ENCODE measurements around the gene PLIN5. TPM values are rescaled to one million over a fixed set of nuclear protein-coding genes. Genes with fewer than 3 reads are reported as not detected.

PLIN5 gene
- total RNA-seq, 1 donor from 2014 or later = not detected

- no peak for FAIRE-seq
- peak; percentile 48 for DNase-seq (ENCODE audit: low read depth)
- Histone ChIP-seq H3K27me3 (ENCODE audit: control insufficient read depth, insufficient read depth, low read length) (no peaks in the 10 kb centered on the region), H3K36me3 (ENCODE audit: control insufficient read depth, insufficient read depth, low read length) (peaks cover 14% of the 10 kb centered on the region), H3K4me3 (ENCODE audit: low read depth, low read length) (peak overlapping the region; percentile 27)
- no peak for TF ChIP-seq CTCF (IDR thresholded peaks at IDR 0.05; ENCODE audit: insufficient read depth, low read length, severe bottlenecking)
Observed at GRCh38 chr19:4474514-4475022, 60.5 kb downstream of the PLIN5 start.

- DNase-seq (ENCODE audit: low read depth) (no peak), FAIRE-seq (no peak)
- H3K4me3 ChIP-seq (ENCODE audit: low read depth, low read length) = peak overlapping the region; percentile 78
- no peak for TF ChIP-seq CTCF (IDR thresholded peaks at IDR 0.05; ENCODE audit: insufficient read depth, low read length, severe bottlenecking)
- peaks cover 14% of the 10 kb centered on the region for H3K36me3 ChIP-seq (ENCODE audit: control insufficient read depth, insufficient read depth, low read length)
- H3K27me3 ChIP-seq (ENCODE audit: control insufficient read depth, insufficient read depth, low read length) = no peaks in the 10 kb centered on the region
Observed at GRCh38 chr19:4473763-4474513, 61.1 kb downstream of the PLIN5 start.

- Histone ChIP-seq H3K4me3 (ENCODE audit: low read depth, low read length) (peak overlapping the region; percentile 78), H3K27me3 (ENCODE audit: control insufficient read depth, insufficient read depth, low read length) (no peaks in the 10 kb centered on the region), H3K36me3 (ENCODE audit: control insufficient read depth, insufficient read depth, low read length) (peaks cover 12% of the 10 kb centered on the region)
- no peak for TF ChIP-seq CTCF (IDR thresholded peaks at IDR 0.05; ENCODE audit: insufficient read depth, low read length, severe bottlenecking)
- no peak for FAIRE-seq
- no peak for DNase-seq (ENCODE audit: low read depth)
Observed at GRCh38 chr19:4473011-4473762, 61.8 kb downstream of the PLIN5 start.

Other genes starting within 250 kb of the PLIN5 start
- gene TMIGD2, start 232.8 kb downstream of the PLIN5 start, total RNA-seq = not detected in 2 replicates
- 0.13 and 0.26 TPM in 2 replicates for gene FSD1, start 230.6 kb downstream of the PLIN5 start, total RNA-seq
- 83.2 and 132 TPM in 2 replicates for gene STAP2, start 196.4 kb downstream of the PLIN5 start, total RNA-seq
- gene MPND, start 191.7 kb downstream of the PLIN5 start, total RNA-seq = 3.7 and 6.4 TPM in 2 replicates
- 23.4 and 55.3 TPM in 2 replicates for gene SH3GL1, start 134.7 kb downstream of the PLIN5 start, total RNA-seq
- 3.7 and 7.9 TPM in 2 replicates for gene CHAF1A, start 132.6 kb downstream of the PLIN5 start, total RNA-seq
- gene UBXN6, start 77.4 kb downstream of the PLIN5 start, total RNA-seq = 116 and 119 TPM in 2 replicates
- 35.0 and 45.7 TPM in 2 replicates for gene HDGFL2, start 62.9 kb downstream of the PLIN5 start, total RNA-seq
- 4.4 and 4.7 TPM in 2 replicates for gene PLIN4, start 16.7 kb downstream of the PLIN5 start, total RNA-seq
- gene LRG1, start 4.8 kb upstream of the PLIN5 start, total RNA-seq = 0.38 and 1.1 TPM in 2 replicates
- gene SEMA6B, start 24.5 kb upstream of the PLIN5 start, total RNA-seq = under 0.01 TPM in 1 of 2 replicates, not detected in the other
- gene TNFAIP8L1, start 104.3 kb upstream of the PLIN5 start, total RNA-seq = 0.51 and 0.53 TPM in 2 replicates
- gene MYDGF, start 135.1 kb upstream of the PLIN5 start, total RNA-seq = 314 and 353 TPM in 2 replicates
- gene DPP9, start 188.6 kb upstream of the PLIN5 start, total RNA-seq = 34.0 and 36.7 TPM in 2 replicates

All from bronchial epithelial cell (primary cell).